Measurements from ENCODE around the gene BEAN1. TPM values are rescaled to one million over a fixed set of nuclear protein-coding genes. Genes with fewer than 3 reads are reported as not detected.

The BEAN1 gene
- total RNA-seq, 1 experiment from 2014 or later, result 0.37 TPM

- CTCF ChIA-PET, result no interaction called here
- no peaks in the 10 kb centered on the region for H4K20me1 ChIP-seq (ENCODE audit: insufficient read depth)
- no peak overlapping the region for H3K27ac ChIP-seq
- DNase-seq, result no peak
- intact Hi-C loops (cut with micrococcal nuclease; ENCODE audit: unreplicated experiment), result loop anchor here (10.0 kb wide), 1 partner anchor 127 kb away; no protein-coding TSS in a partner anchor
- no peaks in the 10 kb centered on the region for H3K9me2 ChIP-seq (ENCODE audit: insufficient read depth)
- H3K27me3 ChIP-seq (ENCODE audit: insufficient read depth, low read depth), result no peaks in the 10 kb centered on the region
- H2AFZ ChIP-seq, result no peak overlapping the region
- H3K4me2 ChIP-seq, result no peak overlapping the region
- H3K9me3 ChIP-seq (ENCODE audit: insufficient read depth, low read depth), result no peaks in the 10 kb centered on the region
- POLR2A ChIA-PET (ENCODE audit: unreplicated experiment), result no interaction called here
- H3F3A ChIP-seq (ENCODE audit: insufficient read depth, low read depth), result no peaks in the 10 kb centered on the region
- H3K79me2 ChIP-seq (ENCODE audit: low read depth), result no peaks in the 10 kb centered on the region
- TF ChIP-seq EZH2 (IDR thresholded peaks at IDR 0.05; ENCODE audit: low read depth), result no peak
- TF ChIP-seq, protein P1, sequence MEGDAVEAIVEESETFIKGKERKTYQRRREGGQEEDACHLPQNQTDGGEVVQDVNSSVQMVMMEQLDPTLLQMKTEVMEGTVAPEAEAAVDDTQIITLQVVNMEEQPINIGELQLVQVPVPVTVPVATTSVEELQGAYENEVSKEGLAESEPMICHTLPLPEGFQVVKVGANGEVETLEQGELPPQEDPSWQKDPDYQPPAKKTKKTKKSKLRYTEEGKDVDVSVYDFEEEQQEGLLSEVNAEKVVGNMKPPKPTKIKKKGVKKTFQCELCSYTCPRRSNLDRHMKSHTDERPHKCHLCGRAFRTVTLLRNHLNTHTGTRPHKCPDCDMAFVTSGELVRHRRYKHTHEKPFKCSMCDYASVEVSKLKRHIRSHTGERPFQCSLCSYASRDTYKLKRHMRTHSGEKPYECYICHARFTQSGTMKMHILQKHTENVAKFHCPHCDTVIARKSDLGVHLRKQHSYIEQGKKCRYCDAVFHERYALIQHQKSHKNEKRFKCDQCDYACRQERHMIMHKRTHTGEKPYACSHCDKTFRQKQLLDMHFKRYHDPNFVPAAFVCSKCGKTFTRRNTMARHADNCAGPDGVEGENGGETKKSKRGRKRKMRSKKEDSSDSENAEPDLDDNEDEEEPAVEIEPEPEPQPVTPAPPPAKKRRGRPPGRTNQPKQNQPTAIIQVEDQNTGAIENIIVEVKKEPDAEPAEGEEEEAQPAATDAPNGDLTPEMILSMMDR (conservative IDR thresholded peaks at IDR 0.05), result no peak
- no peaks in the 10 kb centered on the region for H3K4me1 ChIP-seq (replicated peaks; ENCODE audit: insufficient read depth)
- no peaks in the 10 kb centered on the region for H3K36me3 ChIP-seq (ENCODE audit: low read depth)
- H3K4me3 ChIP-seq, result no peak overlapping the region
- BruUV-seq (replicated peaks), result no TSS peak
These were observed 25.5 kb upstream of the BEAN1 start for GRCh38 chr16:66401610-66402009.

GRCh38 chr16:66402166-66402565 is 24.9 kb upstream of the BEAN1 start:
- CTCF ChIA-PET, result no interaction called here
- POLR2A ChIA-PET (ENCODE audit: unreplicated experiment), result no interaction called here
- Histone ChIP-seq H2AFZ (no peak overlapping the region), H3K4me2 (no peak overlapping the region), H3K9me3 (ENCODE audit: insufficient read depth, low read depth) (no peaks in the 10 kb centered on the region), H4K20me1 (ENCODE audit: insufficient read depth) (no peaks in the 10 kb centered on the region), H3K36me3 (ENCODE audit: low read depth) (no peaks in the 10 kb centered on the region), H3K79me2 (ENCODE audit: low read depth) (no peaks in the 10 kb centered on the region), H3K27ac (no peak overlapping the region), H3F3A (ENCODE audit: insufficient read depth, low read depth) (no peaks in the 10 kb centered on the region), H3K4me3 (no peak overlapping the region), H3K27me3 (ENCODE audit: insufficient read depth, low read depth) (no peaks in the 10 kb centered on the region), H3K9me2 (ENCODE audit: insufficient read depth) (no peaks in the 10 kb centered on the region), H3K4me1 (replicated peaks; ENCODE audit: insufficient read depth) (peaks cover 4% of the 10 kb centered on the region)
- TF ChIP-seq, protein P1 (conservative IDR thresholded peaks at IDR 0.05), result no peak
- TF ChIP-seq EZH2 (IDR thresholded peaks at IDR 0.05; ENCODE audit: low read depth), result no peak
- intact Hi-C loops (cut with micrococcal nuclease; ENCODE audit: unreplicated experiment), result loop anchor here (10.0 kb wide), 1 partner anchor 127 kb away; no protein-coding TSS in a partner anchor
- no peak for DNase-seq
- BruUV-seq (replicated peaks), result no TSS peak

DNA sequence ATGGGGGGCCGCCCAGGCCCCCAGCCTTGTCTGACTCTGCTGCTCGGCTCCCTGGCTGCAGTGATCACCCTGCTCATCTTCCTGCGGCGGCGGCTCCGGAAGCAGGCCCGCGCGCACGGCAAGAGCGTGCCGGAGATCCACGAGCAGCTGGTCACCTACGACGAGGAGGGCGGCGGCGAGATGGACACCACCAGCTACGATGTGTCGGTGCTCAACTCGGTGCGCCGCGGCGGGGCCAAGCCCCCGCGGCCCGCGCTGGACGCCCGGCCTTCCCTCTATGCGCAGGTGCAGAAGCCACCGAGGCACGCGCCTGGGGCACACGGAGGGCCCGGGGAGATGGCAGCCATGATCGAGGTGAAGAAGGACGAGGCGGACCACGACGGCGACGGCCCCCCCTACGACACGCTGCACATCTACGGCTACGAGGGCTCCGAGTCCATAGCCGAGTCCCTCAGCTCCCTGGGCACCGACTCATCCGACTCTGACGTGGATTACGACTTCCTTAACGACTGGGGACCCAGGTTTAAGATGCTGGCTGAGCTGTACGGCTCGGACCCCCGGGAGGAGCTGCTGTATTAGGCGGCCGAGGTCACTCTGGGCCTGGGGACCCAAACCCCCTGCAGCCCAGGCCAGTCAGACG is 24.4 kb upstream of the BEAN1 start:
- ChIA-PET POLR2A (ENCODE audit: unreplicated experiment) (no interaction called here), CTCF (no interaction called here)
- H2AFZ ChIP-seq, result no peak overlapping the region
- no peaks in the 10 kb centered on the region for H3K36me3 ChIP-seq (ENCODE audit: low read depth)
- H3K27me3 ChIP-seq (ENCODE audit: insufficient read depth, low read depth), result no peaks in the 10 kb centered on the region
- TF ChIP-seq, protein P1 (conservative IDR thresholded peaks at IDR 0.05), result no peak
- no peak for TF ChIP-seq EZH2 (IDR thresholded peaks at IDR 0.05; ENCODE audit: low read depth)
- DNase-seq, result no peak
- H4K20me1 ChIP-seq (ENCODE audit: insufficient read depth), result no peaks in the 10 kb centered on the region
- H3K4me1 ChIP-seq (replicated peaks; ENCODE audit: insufficient read depth), result peaks cover 9% of the 10 kb centered on the region
- H3K9me2 ChIP-seq (ENCODE audit: insufficient read depth), result no peaks in the 10 kb centered on the region
- H3K4me2 ChIP-seq, result no peak overlapping the region
- H3F3A ChIP-seq (ENCODE audit: insufficient read depth, low read depth), result peaks cover 2% of the 10 kb centered on the region
- no peak overlapping the region for H3K27ac ChIP-seq
- no peaks in the 10 kb centered on the region for H3K9me3 ChIP-seq (ENCODE audit: insufficient read depth, low read depth)
- no TSS peak for BruUV-seq (replicated peaks)
- intact Hi-C loops (cut with micrococcal nuclease; ENCODE audit: unreplicated experiment), result loop anchor here (10.0 kb wide), 1 partner anchor 128 kb away; no protein-coding TSS in a partner anchor
- no peaks in the 10 kb centered on the region for H3K79me2 ChIP-seq (ENCODE audit: low read depth)
- no peak overlapping the region for H3K4me3 ChIP-seq

Data from PC-9 (cell line).